Activated T-helper 1 cell treated with anti-CD3 and anti-CD28 coated beads, Interleukin-12 subunit alpha, Interleukin-12 subunit beta, Interleukin-2, Interleukin-4 antibody, amounts not matched to agents 30 ng/mL and 10 ng/mL and 1 ng/mL, durations not matched to agents 14 hours and 24 hours and 36 hours (primary cell): ENCODE measurements around the gene KANSL1. TPM values are rescaled to one million over a fixed set of nuclear protein-coding genes. Genes with fewer than 3 reads are reported as not detected.

Source experiments
- DNase-seq: peaks from one replicate; pipeline ENCODE4 v3.0.0; 2021; ENCODE audit warnings: low spot score
- H3K27ac Mint-ChIP-seq: one replicate; pipeline ENCODE4 v1.8.0; 2021; ENCODE audit warnings: mild to moderate bottlenecking, mixed read lengths
- H3K27me3 Mint-ChIP-seq: one replicate; pipeline ENCODE4 v1.8.0; 2022; ENCODE audit warnings: mild to moderate bottlenecking, moderate library complexity, mixed read lengths; ENCODE audit not compliant: insufficient read depth
- H3K36me3 Mint-ChIP-seq: one replicate; pipeline ENCODE4 v1.8.0; 2021; ENCODE audit warnings: low read depth, mixed read lengths
- H3K4me1 Mint-ChIP-seq: one replicate; pipeline ENCODE4 v1.8.0; 2021; ENCODE audit warnings: low read depth, mixed read lengths
- H3K4me3 Mint-ChIP-seq: one replicate; pipeline ENCODE4 v1.8.0; 2021; ENCODE audit warnings: mild to moderate bottlenecking, moderate library complexity, mixed read lengths
- H3K9me3 Mint-ChIP-seq: one replicate; pipeline ENCODE4 v1.8.0; 2021; ENCODE audit warnings: mixed read lengths
- intact Hi-C: fragments of 100-400 bp; cut with micrococcal nuclease; formaldehyde crosslinking; loops from one replicate; pipeline ENCODE4 v1.15.1; 2024
- total RNA-seq: library from RNA; stranded (reverse); gene quantifications from 2 replicates; pipeline ENCODE4 v1.2.3, GENCODE V29; 2022

KANSL1 gene
- total RNA-seq, 1 donor from 2014 or later: 96.7 TPM

- no peak for DNase-seq
- Mint-ChIP-seq H3K4me1 (peaks cover 54% of the 10 kb centered on the region), H3K36me3 (peaks cover 20% of the 10 kb centered on the region), H3K27ac (no peak overlapping the region), H3K4me3 (no peak overlapping the region), H3K9me3 (no peaks in the 10 kb centered on the region), H3K27me3 (no peaks in the 10 kb centered on the region)
- intact Hi-C loops: loop anchor here (5.0 kb wide), 1 partner anchor 35 kb away; no protein-coding TSS in a partner anchor
These were observed 106.4 kb downstream of the KANSL1 start for GRCh38 chr17:46086821-46087220.

- H3K27me3 Mint-ChIP-seq: no peaks in the 10 kb centered on the region
- H3K4me3 Mint-ChIP-seq: no peak overlapping the region
- peaks cover 53% of the 10 kb centered on the region for H3K4me1 Mint-ChIP-seq
- intact Hi-C loops: loop anchor here (5.0 kb wide), 1 partner anchor 37 kb away; no protein-coding TSS in a partner anchor
- H3K27ac Mint-ChIP-seq: no peak overlapping the region
- no peak for DNase-seq
- peaks cover 25% of the 10 kb centered on the region for H3K36me3 Mint-ChIP-seq
- H3K9me3 Mint-ChIP-seq: no peaks in the 10 kb centered on the region
These were observed 107.7 kb downstream of the KANSL1 start for GRCh38 chr17:46085522-46085921.

DNA sequence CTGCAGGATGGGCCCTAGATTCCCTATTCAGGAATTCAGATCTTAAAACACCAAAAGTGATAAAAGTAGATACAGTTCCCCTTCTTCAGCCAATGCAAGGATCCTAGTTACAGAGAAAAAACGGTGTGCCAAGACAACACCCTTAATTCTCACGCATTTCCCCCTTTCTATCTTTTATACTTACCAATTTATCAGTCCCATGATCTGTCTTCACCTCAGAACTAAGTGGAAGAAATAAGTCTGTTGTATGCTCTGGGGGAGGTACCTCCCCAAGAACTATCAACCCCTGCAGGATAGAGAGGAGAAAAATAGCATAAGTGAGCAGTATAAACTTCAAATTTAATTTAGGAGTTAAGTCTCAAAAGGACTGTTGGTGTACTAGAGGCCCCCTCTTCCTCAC, 111.0 kb downstream of the KANSL1 start:
- intact Hi-C loops: no loop called here
- H3K36me3 Mint-ChIP-seq: peaks cover 23% of the 10 kb centered on the region
- H3K27ac Mint-ChIP-seq: peak overlapping the region; percentile 50

DNA sequence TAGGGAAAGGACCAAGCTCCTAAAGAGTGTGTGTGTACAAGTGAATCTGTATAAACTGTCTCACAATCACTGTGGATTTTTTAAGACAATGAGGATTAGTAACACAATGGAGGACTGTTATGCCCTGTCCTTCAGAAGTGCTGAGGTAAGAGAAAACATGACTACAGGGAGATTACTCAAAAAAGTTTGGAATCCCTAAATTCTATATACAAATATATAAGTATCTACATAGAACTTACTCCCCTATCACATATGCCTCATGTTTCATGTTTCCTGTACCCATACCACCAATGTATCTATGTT, 112.3 kb downstream of the KANSL1 start:
- Mint-ChIP-seq H3K4me3 (no peak overlapping the region), H3K27ac (no peak overlapping the region), H3K36me3 (peaks cover 23% of the 10 kb centered on the region), H3K27me3 (no peaks in the 10 kb centered on the region), H3K9me3 (no peaks in the 10 kb centered on the region), H3K4me1 (peaks cover 33% of the 10 kb centered on the region)
- DNase-seq: no peak
- intact Hi-C loops: no loop called here

More for the DNA sequence above, 111.0 kb downstream of the KANSL1 start:
- H3K4me3 Mint-ChIP-seq: no peak overlapping the region
- no peaks in the 10 kb centered on the region for H3K27me3 Mint-ChIP-seq
- peaks cover 33% of the 10 kb centered on the region for H3K4me1 Mint-ChIP-seq
- no peak for DNase-seq
- no peaks in the 10 kb centered on the region for H3K9me3 Mint-ChIP-seq

DNA sequence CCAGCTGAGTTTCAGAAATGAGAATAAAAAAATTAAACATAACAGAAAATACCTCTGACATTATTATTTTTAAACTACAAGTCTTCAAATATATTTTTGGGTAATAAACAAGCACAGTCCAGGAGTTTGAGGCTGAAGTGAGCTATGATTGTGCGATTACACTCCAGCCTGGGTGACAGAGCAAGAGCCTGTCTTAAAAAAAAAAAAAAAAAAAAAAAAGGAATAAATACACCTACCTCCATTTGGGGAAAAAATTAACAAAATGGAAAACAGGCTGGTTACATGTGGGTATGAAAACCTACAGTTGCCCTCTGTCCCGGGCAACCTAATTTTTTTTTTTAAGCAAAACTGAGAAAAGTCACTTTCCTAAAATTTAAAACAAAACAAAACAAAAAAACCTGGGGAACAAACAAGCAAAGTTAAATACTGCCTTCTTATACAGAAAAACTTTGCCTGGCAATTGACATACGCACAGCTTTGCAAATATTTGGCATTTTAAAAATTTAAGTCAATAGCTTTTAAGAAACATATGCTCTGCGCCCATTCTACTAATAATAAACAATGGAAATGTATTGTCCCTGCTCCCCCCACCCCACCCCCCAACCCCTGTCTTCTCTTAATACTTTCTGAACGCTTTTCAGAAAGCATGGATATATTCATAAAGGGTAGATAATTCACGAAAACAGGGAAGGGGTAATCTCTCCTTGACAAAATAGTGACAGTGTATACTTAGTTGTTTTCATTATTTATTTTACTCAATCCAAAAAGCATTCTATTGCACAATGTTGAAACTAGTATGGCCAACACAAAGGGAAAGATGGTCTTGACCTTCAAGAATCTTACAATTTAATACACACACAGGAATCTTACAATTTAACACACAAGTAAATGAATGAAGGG, 112.9 kb downstream of the KANSL1 start:
- Mint-ChIP-seq H3K27ac (no peak overlapping the region), H3K9me3 (no peaks in the 10 kb centered on the region), H3K36me3 (peaks cover 25% of the 10 kb centered on the region), H3K4me1 (peaks cover 33% of the 10 kb centered on the region), H3K27me3 (no peaks in the 10 kb centered on the region), H3K4me3 (no peak overlapping the region)
- intact Hi-C loops: no loop called here
- no peak for DNase-seq

GRCh38 chr17:46078675-46079074, 114.6 kb downstream of the KANSL1 start:
- Mint-ChIP-seq H3K4me3 (no peak overlapping the region), H3K27ac (no peak overlapping the region), H3K4me1 (peaks cover 26% of the 10 kb centered on the region), H3K36me3 (peaks cover 25% of the 10 kb centered on the region), H3K27me3 (no peaks in the 10 kb centered on the region), H3K9me3 (no peaks in the 10 kb centered on the region)
- DNase-seq: no peak
- intact Hi-C loops: no loop called here

GRCh38 chr17:46074540-46074939, 118.7 kb downstream of the KANSL1 start:
- H3K4me3 Mint-ChIP-seq: no peak overlapping the region
- H3K9me3 Mint-ChIP-seq: no peaks in the 10 kb centered on the region
- intact Hi-C loops: no loop called here
- H3K36me3 Mint-ChIP-seq: peaks cover 11% of the 10 kb centered on the region
- no peak for DNase-seq
- H3K27ac Mint-ChIP-seq: no peak overlapping the region
- no peaks in the 10 kb centered on the region for H3K27me3 Mint-ChIP-seq
- peaks cover 16% of the 10 kb centered on the region for H3K4me1 Mint-ChIP-seq

- no peak overlapping the region for H3K27ac Mint-ChIP-seq
- H3K9me3 Mint-ChIP-seq: no peaks in the 10 kb centered on the region
- H3K36me3 Mint-ChIP-seq: peaks cover 11% of the 10 kb centered on the region
- intact Hi-C loops: no loop called here
- H3K4me1 Mint-ChIP-seq: peaks cover 10% of the 10 kb centered on the region
- no peak overlapping the region for H3K4me3 Mint-ChIP-seq
- DNase-seq: no peak
- no peaks in the 10 kb centered on the region for H3K27me3 Mint-ChIP-seq
These were observed 120.2 kb downstream of the KANSL1 start for GRCh38 chr17:46072998-46073397.

GRCh38 chr17:46071796-46072195, 121.4 kb downstream of the KANSL1 start:
- Mint-ChIP-seq H3K36me3 (peaks cover 14% of the 10 kb centered on the region), H3K27ac (peak overlapping the region; percentile 24), H3K4me1 (peaks cover 9% of the 10 kb centered on the region), H3K27me3 (no peaks in the 10 kb centered on the region), H3K4me3 (no peak overlapping the region), H3K9me3 (no peaks in the 10 kb centered on the region)
- DNase-seq: no peak
- intact Hi-C loops: no loop called here

DNA sequence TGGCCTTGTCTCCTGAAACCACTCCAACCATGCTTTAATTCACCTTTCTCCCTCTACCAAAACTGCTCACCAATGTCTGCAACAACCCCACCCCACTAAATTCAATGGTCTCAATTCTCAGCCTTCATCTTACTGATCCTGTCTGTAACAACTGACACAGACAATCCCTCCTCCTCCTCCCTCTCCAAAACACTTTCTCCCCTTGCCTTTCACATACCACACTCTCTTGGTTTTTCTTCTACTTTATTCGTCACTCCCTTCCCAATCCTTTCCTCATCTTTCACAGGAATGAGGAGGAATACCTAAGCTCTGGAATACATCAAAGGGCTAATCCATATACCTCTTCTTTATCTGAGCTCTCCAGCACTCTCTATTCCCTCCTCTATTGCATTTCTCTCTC, 128.8 kb downstream of the KANSL1 start:
- Mint-ChIP-seq H3K4me3 (no peak overlapping the region), H3K9me3 (no peaks in the 10 kb centered on the region), H3K27me3 (no peaks in the 10 kb centered on the region), H3K4me1 (no peaks in the 10 kb centered on the region), H3K27ac (no peak overlapping the region), H3K36me3 (peaks cover 24% of the 10 kb centered on the region)
- intact Hi-C loops: no loop called here
- DNase-seq: no peak

GRCh38 chr17:46063241-46063640, 130.0 kb downstream of the KANSL1 start:
- H3K36me3 Mint-ChIP-seq: peaks cover 29% of the 10 kb centered on the region
- peaks cover 6% of the 10 kb centered on the region for H3K4me1 Mint-ChIP-seq
- H3K27ac Mint-ChIP-seq: no peak overlapping the region
- H3K9me3 Mint-ChIP-seq: no peaks in the 10 kb centered on the region
- intact Hi-C loops: no loop called here
- DNase-seq: no peak
- H3K27me3 Mint-ChIP-seq: no peaks in the 10 kb centered on the region
- H3K4me3 Mint-ChIP-seq: no peak overlapping the region

GRCh38 chr17:46061435-46061834, 131.8 kb downstream of the KANSL1 start:
- Mint-ChIP-seq H3K27ac (no peak overlapping the region), H3K4me3 (no peak overlapping the region), H3K27me3 (no peaks in the 10 kb centered on the region), H3K36me3 (peaks cover 25% of the 10 kb centered on the region), H3K9me3 (no peaks in the 10 kb centered on the region), H3K4me1 (peaks cover 23% of the 10 kb centered on the region)
- intact Hi-C loops: no loop called here
- DNase-seq: no peak

- Mint-ChIP-seq H3K27me3 (no peaks in the 10 kb centered on the region), H3K36me3 (peaks cover 23% of the 10 kb centered on the region), H3K4me1 (peaks cover 25% of the 10 kb centered on the region), H3K9me3 (no peaks in the 10 kb centered on the region), H3K27ac (no peak overlapping the region), H3K4me3 (no peak overlapping the region)
- intact Hi-C loops: no loop called here
- DNase-seq: no peak
These were observed 132.8 kb downstream of the KANSL1 start for GRCh38 chr17:46060461-46060860.
